Trophoblast cell (in vitro differentiated cells and primary cell): ENCODE data around the gene KRTAP10-9. TPM values are rescaled to one million over a fixed set of nuclear protein-coding genes. Genes with fewer than 3 reads are reported as not detected.

Experiments used
- DNase-seq, 2 donors: peaks; one replicate each; pipeline ENCODE4 v3.0.0-alpha.2; 2016
- H2AFZ ChIP-seq: 2 replicates; pipeline ENCODE4 v1.6.1; 2013; ENCODE audit warnings: low read length, moderate library complexity, mild to moderate bottlenecking; ENCODE audit not compliant: insufficient read depth, poor library complexity
- H2AK5ac ChIP-seq: 2 replicates; pipeline ENCODE4 v1.6.1; 2013; ENCODE audit warnings: mild to moderate bottlenecking, low read length
- H2BK120ac ChIP-seq: 2 replicates; pipeline ENCODE4 v1.6.1; 2013; ENCODE audit warnings: low read length, mild to moderate bottlenecking, moderate library complexity; ENCODE audit not compliant: insufficient read depth, poor library complexity
- H2BK12ac ChIP-seq: 2 replicates; pipeline ENCODE4 v1.6.1; 2013; ENCODE audit warnings: mild to moderate bottlenecking, low read length, moderate library complexity
- H2BK5ac ChIP-seq: 2 replicates; pipeline ENCODE4 v1.6.1; 2013; ENCODE audit warnings: low read length, low read depth, moderate library complexity, mild to moderate bottlenecking; ENCODE audit not compliant: poor library complexity
- H3K14ac ChIP-seq: 2 replicates; pipeline ENCODE4 v1.6.1; 2013; ENCODE audit warnings: mild to moderate bottlenecking, low read length
- H3K18ac ChIP-seq: 2 replicates; pipeline ENCODE4 v1.6.1; 2013; ENCODE audit warnings: mild to moderate bottlenecking, low read length
- H3K23ac ChIP-seq: 2 replicates; pipeline ENCODE4 v1.6.1; 2013; ENCODE audit warnings: low read length
- H3K27ac ChIP-seq: 2 replicates; pipeline ENCODE4 v1.5.1; 2013; ENCODE audit warnings: low read depth, mild to moderate bottlenecking, inconsistent platforms, low read length, moderate library complexity
- H3K27me3 ChIP-seq: 2 replicates; pipeline ENCODE4 v1.6.1; 2013; ENCODE audit warnings: inconsistent platforms, mild to moderate bottlenecking, low read length, moderate library complexity; ENCODE audit not compliant: insufficient read depth
- H3K36me3 ChIP-seq, 2 experiments: 1 replicate in 1 of 2; 2 replicates in 1 of 2; pipeline ENCODE4 v1.6.1; 2013; ENCODE audit warnings: low read length in 2 of 2, mild to moderate bottlenecking in 2 of 2, moderate library complexity in 1 of 2; ENCODE audit not compliant: insufficient read depth in 2 of 2, control insufficient read depth in 1 of 2
- H3K4ac ChIP-seq: 2 replicates; pipeline ENCODE4 v1.6.1; 2013; ENCODE audit warnings: low read depth, mild to moderate bottlenecking, low read length, moderate library complexity
- H3K4me1 ChIP-seq, 2 experiments: 1 replicate in 1 of 2; 2 replicates in 1 of 2; pipeline ENCODE4 v1.6.1; 2013; ENCODE audit warnings: low read length in 2 of 2, mild to moderate bottlenecking in 2 of 2, moderate library complexity in 1 of 2; ENCODE audit not compliant: insufficient read depth in 2 of 2, control insufficient read depth in 1 of 2
- H3K4me2 ChIP-seq: 2 replicates; pipeline ENCODE4 v1.6.1; 2013; ENCODE audit warnings: inconsistent platforms, mild to moderate bottlenecking, low read length, moderate library complexity
- H3K4me3 ChIP-seq: 2 replicates; pipeline ENCODE4 v1.5.1; 2013; ENCODE audit warnings: mild to moderate bottlenecking, low read depth, low read length, inconsistent platforms
- H3K79me1 ChIP-seq: one replicate; pipeline ENCODE4 v1.6.1; 2013; ENCODE audit warnings: low read length
- H3K79me2 ChIP-seq: 2 replicates; pipeline ENCODE4 v1.6.1; 2013; ENCODE audit warnings: low read length, mild to moderate bottlenecking; ENCODE audit not compliant: control insufficient read depth, insufficient read depth, poor library complexity
- H3K9ac ChIP-seq: 2 replicates; pipeline ENCODE4 v1.6.1; 2013; ENCODE audit warnings: mild to moderate bottlenecking, low read length
- H3K9me3 ChIP-seq: 2 replicates; pipeline ENCODE4 v1.6.1; 2013; ENCODE audit warnings: low read depth, mild to moderate bottlenecking, control low read depth, inconsistent platforms, low read length; ENCODE audit not compliant: insufficient read depth
- H4K12ac ChIP-seq: 2 replicates; pipeline ENCODE4 v1.6.1; 2013; ENCODE audit warnings: low read depth, mild to moderate bottlenecking, low read length, moderate library complexity
- H4K8ac ChIP-seq: 2 replicates; pipeline ENCODE4 v1.6.1; 2013; ENCODE audit warnings: low read depth, mild to moderate bottlenecking, low read length, moderate library complexity
- H4K91ac ChIP-seq: one replicate; pipeline ENCODE4 v1.6.1; 2013; ENCODE audit warnings: low read depth, mild to moderate bottlenecking, low read length, moderate library complexity
- WGBS: extraction: QIAGEN DNeasy Blood & Tissue Kit; methylation state at CpG from one replicate; pipeline ENCODE4 v1.1.7; 2013; ENCODE audit warnings: missing lambda C conversion rate; ENCODE audit not compliant: insufficient read length, insufficient coverage; ENCODE audit errors: extremely low coverage; 5-methylcytosine and 5-hydroxymethylcytosine counted together
- polyA plus RNA-seq: library from polyadenylated mRNA; stranded (reverse); fragments of 200-250 nt; gene quantifications from 2 replicates; pipeline ENCODE4 v1.2.3, GENCODE V29; 2013

KRTAP10-9 gene, protein sequence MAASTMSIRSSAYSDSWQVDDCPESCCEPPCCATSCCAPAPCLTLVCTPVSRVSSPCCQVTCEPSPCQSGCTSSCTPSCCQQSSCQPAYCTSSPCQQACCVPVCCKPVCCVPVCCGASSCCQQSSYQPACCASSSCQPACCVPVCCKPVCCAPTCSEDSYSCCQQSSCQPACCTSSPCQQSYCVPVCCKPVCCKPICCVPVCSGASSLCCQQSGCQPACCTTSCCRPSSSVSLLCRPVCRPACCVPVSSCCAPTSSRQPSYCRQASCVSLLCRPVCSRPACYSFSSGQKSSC
- polyA plus RNA-seq = not detected in 2 replicates

DNA sequence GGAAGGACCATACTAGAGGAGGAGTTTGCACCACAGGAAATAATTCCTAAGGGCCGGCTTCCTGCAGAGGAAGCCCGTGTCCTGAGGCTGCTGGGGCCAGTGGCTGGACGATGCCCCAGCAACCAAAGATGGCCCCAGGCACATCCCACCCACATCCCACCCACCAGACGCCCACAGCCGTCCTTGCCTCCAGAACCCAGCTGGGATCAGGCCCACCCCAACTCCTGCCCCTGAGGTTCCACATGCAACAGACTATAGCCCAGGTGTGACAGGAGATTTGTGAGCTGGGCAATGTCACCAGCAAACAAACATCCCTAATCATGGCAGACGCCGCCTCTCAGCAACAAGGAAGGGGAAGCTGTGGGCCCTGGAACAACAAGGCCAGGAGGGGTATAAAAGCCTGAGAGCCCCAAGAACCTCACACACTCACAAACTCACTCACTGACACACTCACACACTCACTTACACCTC is at the start of gene KRTAP10-9:
TSS of gene KRTAP10-9 (plus strand) at position 421 of the 471 bp plus-strand sequence. CDS start 79 bp downstream, outside the sequence.
- Histone ChIP-seq H3K9me3 (peaks cover 12% of the 10 kb centered on the region), H3K18ac (no peak within 1 kb of the TSS), H3K79me1 (no peaks in the 10 kb centered on the region), H2AK5ac (no peak within 1 kb of the TSS), H4K91ac (no peak within 1 kb of the TSS), H3K4me1 (no peaks in the 10 kb centered on the region), H4K8ac (no peak within 1 kb of the TSS), H3K27me3 (no peaks in the 10 kb centered on the region), H3K23ac (no peak within 1 kb of the TSS), H3K4me2 (no peak within 1 kb of the TSS), H3K4ac (no peak within 1 kb of the TSS), H3K27ac (no peak within 1 kb of the TSS), H2BK12ac (no peak within 1 kb of the TSS), H3K79me2 (no peaks in the 10 kb centered on the region), H3K9ac (peak within 1 kb of the TSS; percentile 34), H3K36me3 (no peaks in the 10 kb centered on the region), H3K4me3 (no peak within 1 kb of the TSS), H2AFZ (no peak within 1 kb of the TSS), H2BK120ac (no peak within 1 kb of the TSS), H4K12ac (no peak within 1 kb of the TSS), H3K14ac (no peak within 1 kb of the TSS), H2BK5ac (no peak within 1 kb of the TSS)
- DNase-seq = no peak
- WGBS = no CpG with 5 or more reads among the region's 7 CpGs

DNA sequence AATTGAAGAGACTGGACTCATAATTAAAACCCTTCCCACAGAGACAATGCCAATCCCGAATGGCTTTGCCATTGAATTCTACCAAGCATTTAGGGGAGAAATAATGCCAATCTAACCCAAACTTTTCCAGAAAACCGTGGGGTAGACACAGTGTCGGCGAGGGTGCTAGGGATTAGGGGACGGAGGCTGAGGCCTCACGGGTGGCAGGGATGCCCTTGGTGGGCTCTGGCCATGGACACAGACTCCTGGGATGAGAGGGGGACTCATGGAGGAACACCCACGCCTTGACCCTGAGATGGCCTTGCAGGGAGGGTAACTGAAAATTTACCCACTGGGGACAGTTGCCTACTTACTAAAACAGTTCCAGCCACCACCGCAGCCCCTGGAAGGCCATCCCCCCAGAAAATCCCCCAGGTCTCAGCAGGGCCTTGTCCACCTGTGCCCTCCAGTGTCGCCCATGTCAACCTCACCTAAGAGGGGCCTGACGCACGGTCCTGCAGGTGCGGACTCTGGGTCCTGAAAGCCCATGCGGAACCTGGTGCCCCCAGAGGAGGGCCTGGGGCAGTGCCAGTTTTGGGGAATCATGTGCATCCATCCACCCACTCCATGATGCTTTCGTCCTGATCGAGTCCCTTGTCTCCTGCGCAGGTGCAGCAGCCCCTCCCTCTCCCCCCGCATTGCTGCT is 48.4 kb upstream of the KRTAP10-9 start:
- Histone ChIP-seq H3K4me2 (no peak overlapping the region), H3K14ac (no peak overlapping the region), H2BK12ac (no peak overlapping the region), H2AK5ac (no peak overlapping the region), H3K27me3 (no peaks in the 10 kb centered on the region), H2AFZ (no peak overlapping the region), H3K79me2 (no peaks in the 10 kb centered on the region), H3K27ac (no peak overlapping the region), H4K12ac (no peak overlapping the region), H3K9ac (no peak overlapping the region), H3K79me1 (no peaks in the 10 kb centered on the region), H4K8ac (no peak overlapping the region), H2BK120ac (no peak overlapping the region), H2BK5ac (no peak overlapping the region), H3K23ac (no peak overlapping the region), H3K36me3 (no peaks in the 10 kb centered on the region), H3K4ac (no peak overlapping the region), H3K18ac (no peak overlapping the region), H4K91ac (no peak overlapping the region), H3K9me3 (peaks cover 16% of the 10 kb centered on the region), H3K4me1 (no peaks in the 10 kb centered on the region), H3K4me3 (no peak overlapping the region)
- WGBS = no CpG with 5 or more reads among the region's 17 CpGs
- DNase-seq = no peak

DNA sequence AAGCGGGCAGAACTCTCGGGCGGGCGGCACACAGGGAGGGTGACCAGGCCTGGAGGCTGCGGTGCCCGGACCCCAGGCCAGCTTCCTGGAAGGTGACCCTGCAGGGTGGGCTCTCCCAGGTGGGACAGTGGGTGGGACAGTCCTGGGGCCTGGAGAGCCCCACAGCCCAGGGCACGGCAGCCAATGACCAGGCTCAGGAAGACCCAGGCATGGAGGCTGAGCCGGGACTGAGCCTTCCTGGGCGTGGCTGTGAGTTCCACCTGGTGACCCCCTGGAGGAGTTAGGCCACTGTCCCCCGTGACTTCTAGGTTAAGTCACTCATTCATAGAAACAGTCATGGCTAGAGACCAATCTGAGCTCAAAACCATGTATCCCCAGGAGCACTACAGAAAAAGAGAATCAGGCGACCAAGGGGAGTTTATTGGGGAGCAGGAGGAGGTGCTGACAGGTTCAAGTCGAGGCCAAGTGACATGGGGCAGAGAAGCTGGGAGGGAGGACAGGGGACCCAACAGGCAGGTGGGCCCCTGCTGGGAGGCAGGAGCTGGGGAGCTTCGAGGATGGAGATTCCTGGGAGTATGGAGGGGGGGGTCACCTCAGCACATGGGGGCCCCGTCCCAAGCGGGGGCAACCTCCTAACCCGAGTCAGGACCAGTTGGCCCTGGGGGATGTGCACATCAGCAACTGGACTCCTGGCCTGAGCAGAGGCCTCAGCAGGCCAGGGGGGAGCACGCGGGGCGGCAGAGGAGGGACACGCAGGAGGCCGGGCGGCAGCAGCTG is 47.6 kb upstream of the KRTAP10-9 start:
- no peak overlapping the region for H3K23ac ChIP-seq
- H4K91ac ChIP-seq = no peak overlapping the region
- H3K36me3 ChIP-seq = no peaks in the 10 kb centered on the region
- H3K4me1 ChIP-seq = no peaks in the 10 kb centered on the region
- H2BK5ac ChIP-seq = no peak overlapping the region
- no peaks in the 10 kb centered on the region for H3K79me2 ChIP-seq
- no peak overlapping the region for H4K12ac ChIP-seq
- H3K4me2 ChIP-seq = no peak overlapping the region
- no peak overlapping the region for H2BK120ac ChIP-seq
- no peak overlapping the region for H3K27ac ChIP-seq
- H4K8ac ChIP-seq = no peak overlapping the region
- no peak overlapping the region for H3K4ac ChIP-seq
- no peak overlapping the region for H3K18ac ChIP-seq
- WGBS = no CpG with 5 or more reads among the region's 22 CpGs
- no peak overlapping the region for H2BK12ac ChIP-seq
- H3K14ac ChIP-seq = no peak overlapping the region
- H2AFZ ChIP-seq = no peak overlapping the region
- no peak overlapping the region for H3K4me3 ChIP-seq
- no peak for DNase-seq
- H3K27me3 ChIP-seq = no peaks in the 10 kb centered on the region
- no peak overlapping the region for H2AK5ac ChIP-seq
- no peaks in the 10 kb centered on the region for H3K79me1 ChIP-seq
- H3K9me3 ChIP-seq = peaks cover 16% of the 10 kb centered on the region
- no peak overlapping the region for H3K9ac ChIP-seq

DNA sequence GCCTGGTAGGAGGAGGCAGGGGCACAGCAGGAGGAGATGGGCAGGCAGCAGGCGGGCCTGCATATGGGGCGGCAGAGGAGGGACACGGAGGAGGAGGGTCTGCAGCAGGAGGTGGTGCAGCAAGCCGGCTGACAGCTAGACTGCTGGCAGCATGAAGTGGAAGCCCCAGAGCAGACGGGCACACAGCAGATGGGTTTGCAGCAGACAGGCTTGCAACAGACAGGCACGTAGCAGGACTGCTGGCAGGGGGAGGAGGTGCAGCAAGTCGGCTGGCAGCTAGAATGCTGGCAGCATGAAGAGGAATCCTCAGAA is 47.1 kb upstream of the KRTAP10-9 start:
- Histone ChIP-seq H2BK12ac (no peak overlapping the region), H2AFZ (no peak overlapping the region), H2BK120ac (no peak overlapping the region), H3K23ac (no peak overlapping the region), H4K8ac (no peak overlapping the region), H3K4me2 (no peak overlapping the region), H3K9me3 (peaks cover 16% of the 10 kb centered on the region), H2BK5ac (no peak overlapping the region), H3K79me2 (no peaks in the 10 kb centered on the region), H3K27me3 (no peaks in the 10 kb centered on the region), H4K12ac (no peak overlapping the region), H3K4ac (no peak overlapping the region), H3K14ac (no peak overlapping the region), H3K18ac (no peak overlapping the region), H2AK5ac (no peak overlapping the region), H3K4me1 (no peaks in the 10 kb centered on the region), H3K4me3 (peak overlapping the region; percentile 18), H4K91ac (no peak overlapping the region), H3K9ac (no peak overlapping the region), H3K79me1 (no peaks in the 10 kb centered on the region), H3K36me3 (no peaks in the 10 kb centered on the region), H3K27ac (no peak overlapping the region)
- WGBS = no CpG with 5 or more reads among the region's 7 CpGs
- no peak for DNase-seq
